Mesenteric fat pad (tissue), 1 donor: ENCODE measurements around the gene DERA. TPM values are rescaled to one million over a fixed set of nuclear protein-coding genes. Genes with fewer than 3 reads are reported as not detected.
A peak's percentile ranks its signal among the peaks of the same experiment; 100 is the strongest.
"Not testable (repeated sequence)": the region's sequence is repeated elsewhere in the genome, so short reads cannot be mapped to it uniquely, and the experiment has no call there.

ENCODE experiments used
- DNase-seq: peaks from one replicate; pipeline ENCODE4 v3.0.0-alpha.2; 2020; ENCODE audit warnings: low spot score
- long read RNA-seq: library from polyadenylated mRNA; unstranded; transcript quantifications from one replicate; pipeline ENCODE4 v2.0.0, GENCODE V29; 2020
- total RNA-seq: library from RNA; stranded (reverse); fragmentation: NEBNext Ultra II Directional; extraction: Animal tissue kit (Norgen Biotek cat#: 25700); gene quantifications from one replicate; pipeline ENCODE4 v1.2.1, GENCODE V29; 2021
- donor health status: DM: yes; HTN: yes; CAD: no.

DERA gene
- total RNA-seq, result 34.2 TPM
- long read RNA-seq, transcript DERA-201 (9 exons, 1,705 nt), result major isoform, 126 of 142 reads
- long read RNA-seq, partial matches to known transcripts, result 3 of 142 reads
- long read RNA-seq, other reads (novel, unspliced or antisense), result 10 of 142 reads

GRCh38 chr12:15910864-15911721, at the start of gene DERA:
DERA (plus strand) TSS chr12:15911332; CDS start chr12:15911384, 52 bp downstream.
- peak; percentile 96 for DNase-seq

GRCh38 chr12:15861404-15861803, 49.7 kb upstream of the DERA start:
- DNase-seq, result no peak

GRCh38 chr12:15862840-15863239, 48.3 kb upstream of the DERA start:
- no peak for DNase-seq

DNA sequence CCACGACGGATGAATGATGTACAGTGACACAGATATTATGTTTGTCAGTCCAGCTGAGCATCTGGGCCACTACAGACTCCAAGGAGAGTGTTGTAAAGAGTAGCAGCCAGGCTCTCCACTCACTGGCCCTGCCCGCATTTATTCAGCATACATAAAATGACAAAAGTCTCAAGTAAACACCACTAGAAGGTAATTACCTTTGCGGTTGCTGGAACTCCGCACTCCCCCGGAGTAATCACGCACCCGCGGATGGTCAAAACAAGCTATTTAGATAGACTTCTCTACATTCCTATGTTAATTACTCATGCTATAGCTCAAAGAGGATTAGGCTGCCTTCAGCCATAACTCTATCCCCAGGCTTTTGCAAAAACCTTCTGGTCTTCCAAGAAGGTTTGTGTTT, 47.8 kb upstream of the DERA start:
- no peak for DNase-seq

DNA sequence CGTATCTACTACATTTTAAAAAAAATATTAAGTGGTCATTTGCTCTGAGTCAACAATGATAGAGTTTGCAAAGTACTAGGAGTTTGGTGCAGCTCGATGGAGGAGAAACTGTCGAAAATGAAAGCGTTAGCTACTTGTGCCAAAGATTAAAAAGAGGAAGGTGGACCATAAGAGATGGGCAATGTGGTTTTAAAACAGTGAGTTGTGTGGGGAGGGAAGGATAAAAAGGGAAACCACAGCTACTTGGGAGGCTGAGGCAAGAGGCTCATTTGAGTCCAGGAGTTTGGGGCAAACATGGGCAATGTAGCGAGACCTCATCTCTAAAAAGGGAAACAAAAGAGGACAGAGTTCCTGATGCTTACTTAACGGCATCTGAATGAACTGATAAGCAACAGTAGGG, 47.1 kb upstream of the DERA start:
- DNase-seq, result no peak

- no peak for DNase-seq
Observed at GRCh38 chr12:15868186-15868585, 42.9 kb upstream of the DERA start.

DNA sequence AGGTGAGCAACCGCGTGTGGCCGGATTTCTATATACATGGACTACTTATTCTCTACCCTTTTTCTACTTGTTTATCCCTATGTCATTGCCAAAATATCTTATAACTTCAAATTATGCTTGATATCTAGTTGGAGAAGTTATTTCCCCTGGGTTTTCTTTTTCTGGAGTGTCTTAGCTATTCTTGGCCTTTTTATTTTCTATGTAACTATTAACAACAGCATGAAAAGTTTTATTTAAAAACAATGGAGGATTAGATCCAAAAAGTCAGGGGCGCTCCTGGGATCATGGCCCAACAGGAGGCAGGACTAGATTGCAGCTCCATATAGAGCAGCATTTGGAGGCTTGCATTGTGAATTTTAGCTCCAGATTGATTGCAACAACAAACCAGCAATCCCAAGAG, 37.6 kb upstream of the DERA start:
- DNase-seq, result no peak

DNA sequence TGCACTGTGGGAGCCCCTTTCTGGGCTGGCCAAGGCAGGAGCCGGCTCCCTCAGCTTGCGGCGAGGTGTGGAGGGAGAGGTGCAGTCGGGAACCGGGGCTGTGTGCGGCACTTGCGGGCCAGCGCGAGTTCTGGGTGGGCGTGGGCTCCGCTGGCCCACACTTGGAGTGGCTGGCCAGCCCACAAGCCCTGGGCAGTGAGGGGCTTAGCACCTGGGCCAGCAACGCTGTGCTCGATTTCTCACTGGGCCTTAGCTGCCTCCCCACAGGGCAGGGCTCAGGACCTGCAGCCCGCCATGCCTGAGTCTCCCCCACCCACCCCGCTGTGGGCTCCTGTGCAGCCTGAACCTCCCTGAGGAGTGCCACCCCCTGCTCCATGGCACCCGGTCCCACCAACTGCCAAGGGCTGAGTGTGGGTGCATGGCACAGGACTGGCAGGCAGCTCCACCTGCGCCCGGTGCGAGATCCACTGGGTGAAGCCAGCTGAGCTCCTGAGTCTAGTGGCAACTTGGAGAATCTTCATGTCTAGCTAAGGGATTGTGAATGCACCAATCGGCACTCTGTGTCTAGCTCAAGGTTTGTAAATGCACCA, 36.5 kb upstream of the DERA start:
- DNase-seq, result not testable (repeated sequence)

- DNase-seq, result no peak
Observed at GRCh38 chr12:15875863-15876262, 35.3 kb upstream of the DERA start.

DNA sequence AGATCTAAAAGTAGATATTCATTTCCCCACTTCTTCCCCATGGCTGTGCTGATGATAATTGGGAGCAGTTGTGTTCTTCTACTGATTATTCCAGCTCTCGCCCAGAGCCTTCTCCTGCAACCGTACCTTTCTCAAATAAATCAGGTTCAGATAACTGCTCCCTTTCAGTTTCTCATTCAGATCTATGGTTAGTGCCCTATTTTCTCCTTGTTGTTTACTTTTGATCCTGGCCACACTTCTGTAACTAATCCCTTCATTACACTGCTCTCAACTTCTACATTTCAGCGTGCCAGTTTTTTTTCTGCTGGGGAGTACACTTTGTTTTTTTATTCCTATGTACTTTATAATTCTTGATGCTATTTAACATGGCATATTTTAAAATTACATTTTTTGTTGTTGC, 31.7 kb upstream of the DERA start:
- DNase-seq, result no peak

GRCh38 chr12:15880721-15881120, 30.4 kb upstream of the DERA start:
- no peak for DNase-seq

DNA sequence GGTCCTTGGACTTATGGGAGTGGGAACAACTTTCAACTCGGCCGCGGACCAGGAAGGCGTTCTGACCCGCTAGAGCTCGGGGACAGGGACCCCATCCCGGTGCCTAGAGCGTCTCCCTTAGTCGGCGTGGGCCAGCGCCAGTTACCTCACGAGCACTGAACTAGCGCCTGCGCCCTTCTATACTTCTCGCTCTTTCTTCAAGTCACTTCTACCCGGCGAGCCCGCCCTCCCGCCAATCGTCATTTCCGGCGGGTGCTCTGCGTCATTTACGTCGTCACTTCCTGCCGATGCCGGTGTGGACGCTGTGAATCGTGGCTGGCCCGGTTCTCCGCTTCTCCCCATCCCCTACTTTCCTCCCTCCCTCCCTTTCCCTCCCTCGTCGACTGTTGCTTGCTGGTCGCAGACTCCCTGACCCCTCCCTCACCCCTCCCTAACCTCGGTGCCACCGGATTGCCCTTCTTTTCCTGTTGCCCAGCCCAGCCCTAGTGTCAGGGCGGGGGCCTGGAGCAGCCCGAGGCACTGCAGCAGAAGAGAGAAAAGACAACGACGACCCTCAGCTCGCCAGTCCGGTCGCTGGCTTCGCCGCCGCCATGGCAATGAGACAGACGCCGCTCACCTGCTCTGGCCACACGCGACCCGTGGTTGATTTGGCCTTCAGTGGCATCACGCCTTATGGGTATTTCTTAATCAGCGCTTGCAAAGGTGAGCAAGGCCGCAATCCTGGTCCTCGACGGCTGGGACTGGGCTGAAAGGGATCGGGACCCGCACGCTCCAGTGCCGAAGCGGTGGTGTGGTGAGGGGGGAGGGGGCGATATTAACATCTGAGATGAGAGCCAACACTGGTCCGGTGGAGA, 28.8 kb upstream of the DERA start, which contains the start of gene STRAP:
Gene STRAP (plus strand): TSS at position 270 of the 854 bp plus-strand sequence. CDS start 321 bp downstream, at position 591.
- peak; percentile 99 for DNase-seq

DNA sequence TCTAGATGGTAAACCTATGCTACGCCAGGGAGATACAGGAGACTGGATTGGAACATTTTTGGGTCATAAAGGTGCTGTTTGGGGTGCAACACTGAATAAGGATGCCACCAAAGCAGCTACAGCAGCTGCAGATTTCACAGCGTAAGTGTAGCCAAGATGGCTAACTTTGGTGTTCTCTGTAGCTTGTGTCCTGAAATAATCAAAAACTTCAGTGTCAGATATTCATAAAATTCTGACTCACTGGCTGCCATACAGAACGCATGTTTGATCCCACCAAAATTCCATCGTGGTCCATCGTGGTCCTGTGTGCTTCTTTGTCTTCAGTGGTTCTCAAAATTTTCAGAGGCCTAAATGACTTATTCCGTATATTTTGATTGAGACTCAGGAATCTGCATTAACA, 27.6 kb upstream of the DERA start:
- no peak for DNase-seq

DNA sequence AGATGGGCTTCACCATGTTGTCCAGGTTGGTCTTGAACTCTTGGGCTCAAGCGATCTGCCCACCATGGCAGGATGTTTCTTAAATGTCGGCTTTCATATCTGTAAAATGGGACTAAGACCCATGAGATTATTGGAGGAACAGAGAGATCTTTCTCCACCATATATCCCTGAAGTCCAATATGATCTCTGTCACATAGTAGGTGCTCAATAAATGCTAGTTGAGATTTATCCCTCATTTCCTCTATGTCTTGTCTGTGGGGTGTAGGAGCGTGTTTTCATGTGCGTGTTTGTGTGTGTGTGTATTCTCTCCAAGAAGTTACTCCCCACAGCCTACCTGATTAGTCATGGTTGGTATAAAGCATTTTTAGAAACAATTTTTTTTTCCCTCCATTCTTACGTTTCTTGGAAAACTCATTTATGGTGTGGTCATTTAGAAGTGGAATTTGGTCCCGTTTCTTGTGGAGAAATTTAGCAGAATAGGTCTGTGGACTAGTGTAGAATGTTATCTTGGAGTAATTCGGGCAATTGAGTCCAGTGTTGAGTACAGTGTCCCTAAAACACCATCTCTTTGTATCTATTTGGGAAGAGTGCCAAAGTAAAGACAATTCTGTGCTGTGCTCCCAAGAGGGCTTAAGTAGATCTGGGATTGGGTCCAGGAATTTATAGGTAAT, 24.6 kb upstream of the DERA start:
- no peak for DNase-seq

- no peak for DNase-seq
Observed at GRCh38 chr12:15887043-15887817, 23.9 kb upstream of the DERA start.

DNA sequence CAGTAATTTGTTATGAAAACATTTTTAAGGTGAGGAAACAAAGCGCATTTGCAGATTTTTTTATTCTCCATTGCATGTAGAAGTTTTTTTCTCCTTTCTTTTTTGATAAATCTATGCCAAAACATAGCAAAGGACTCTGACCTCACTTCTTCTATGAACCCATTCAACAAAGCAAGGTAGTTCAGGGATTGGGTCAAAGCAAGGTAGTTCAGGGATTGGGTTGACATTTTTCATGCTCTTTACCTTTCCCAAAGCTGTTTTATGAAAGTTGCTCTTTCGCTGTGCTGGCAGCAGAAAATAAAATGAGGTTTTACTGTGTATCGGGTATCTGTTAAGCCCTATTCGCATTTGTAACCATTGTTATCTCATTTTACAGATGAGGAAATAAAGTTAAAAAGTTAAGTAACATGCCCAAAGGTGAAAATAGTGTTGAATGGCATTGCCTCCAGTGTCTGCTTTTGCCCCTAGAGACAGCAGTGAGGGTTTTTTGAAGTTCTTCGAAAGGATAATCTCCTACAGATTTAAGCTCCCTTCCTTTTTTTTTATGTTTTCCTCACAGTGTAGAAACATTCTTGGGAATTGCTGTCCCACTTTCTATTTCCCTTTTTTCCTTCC, 18.4 kb upstream of the DERA start:
- no peak for DNase-seq

GRCh38 chr12:15893260-15893659, 17.9 kb upstream of the DERA start:
- DNase-seq, result no peak

- no peak for DNase-seq
Observed at GRCh38 chr12:15896867-15897266, 14.3 kb upstream of the DERA start.

- DNase-seq, result no peak
Observed at GRCh38 chr12:15897433-15897832, 13.7 kb upstream of the DERA start.
